Stimulated activated CD8-positive, alpha-beta memory T cell treated with anti-CD3 and anti-CD28 coated beads, Interleukin-7, amount 100 ng/mL, for 1 hour (primary cell): Measurements from ENCODE around the gene GRWD1.

Experiments
- DNase-seq, 2 donors: peaks; one replicate each; pipeline ENCODE4 v3.0.0-alpha.2; 2020; ENCODE audit warnings: low read depth in 2 of 2

GRWD1 gene

DNA sequence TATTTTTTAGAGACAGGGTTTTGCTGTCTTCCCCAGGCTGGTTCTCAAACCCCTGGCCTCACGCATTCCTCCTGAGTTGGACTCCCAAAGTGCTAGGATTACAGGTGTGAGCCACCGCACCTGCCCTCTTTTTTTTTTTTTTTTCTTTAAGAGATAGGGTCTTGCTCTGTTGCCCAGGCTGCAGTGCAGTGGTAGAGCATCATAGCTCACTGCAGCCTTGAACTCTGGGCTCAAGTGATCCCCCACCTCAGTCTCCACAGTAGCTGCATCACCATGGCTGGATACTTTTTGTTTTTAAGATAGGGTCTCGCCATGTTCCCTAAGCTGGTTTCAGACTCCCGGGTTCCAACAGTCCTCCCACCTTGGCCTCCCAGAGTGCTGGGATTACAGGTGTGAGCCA, 11.1 kb downstream of the GRWD1 start:
- no peak for DNase-seq

DNA sequence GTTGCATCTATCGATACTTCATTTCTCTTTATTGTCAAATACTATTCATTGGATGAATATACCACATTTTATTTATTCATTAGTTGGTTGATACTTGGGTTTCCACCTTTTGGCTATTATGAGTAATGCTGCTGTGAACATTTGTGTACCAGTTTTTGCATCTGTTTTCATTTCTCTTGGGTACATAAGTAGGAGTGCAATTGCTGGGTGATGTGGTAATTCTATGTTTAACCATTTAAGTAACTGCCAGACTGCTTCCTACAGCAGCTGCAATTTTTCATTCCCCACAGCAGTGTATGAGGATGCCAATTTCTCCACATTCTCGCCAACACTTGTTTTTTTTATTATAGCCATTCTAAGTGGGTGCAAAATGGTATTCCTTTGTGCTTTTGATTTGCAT, 12.2 kb downstream of the GRWD1 start:
- DNase-seq, result no peak

DNA sequence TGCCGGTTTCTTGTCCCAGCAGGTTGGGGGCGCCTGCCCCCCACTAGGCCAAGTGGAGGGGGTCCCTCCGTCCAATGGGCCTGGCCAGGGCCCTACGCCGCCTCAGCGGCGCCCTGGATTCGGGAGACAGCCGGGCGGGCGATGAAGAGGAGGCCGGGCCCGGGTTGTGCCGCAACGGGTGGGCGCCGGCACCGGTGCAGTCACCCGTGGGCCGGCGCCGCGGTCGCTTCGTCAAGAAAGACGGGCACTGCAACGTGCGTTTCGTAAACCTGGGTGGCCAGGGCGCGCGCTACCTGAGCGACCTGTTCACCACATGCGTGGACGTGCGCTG, 15.8 kb downstream of the GRWD1 start:
- no peak for DNase-seq

DNA sequence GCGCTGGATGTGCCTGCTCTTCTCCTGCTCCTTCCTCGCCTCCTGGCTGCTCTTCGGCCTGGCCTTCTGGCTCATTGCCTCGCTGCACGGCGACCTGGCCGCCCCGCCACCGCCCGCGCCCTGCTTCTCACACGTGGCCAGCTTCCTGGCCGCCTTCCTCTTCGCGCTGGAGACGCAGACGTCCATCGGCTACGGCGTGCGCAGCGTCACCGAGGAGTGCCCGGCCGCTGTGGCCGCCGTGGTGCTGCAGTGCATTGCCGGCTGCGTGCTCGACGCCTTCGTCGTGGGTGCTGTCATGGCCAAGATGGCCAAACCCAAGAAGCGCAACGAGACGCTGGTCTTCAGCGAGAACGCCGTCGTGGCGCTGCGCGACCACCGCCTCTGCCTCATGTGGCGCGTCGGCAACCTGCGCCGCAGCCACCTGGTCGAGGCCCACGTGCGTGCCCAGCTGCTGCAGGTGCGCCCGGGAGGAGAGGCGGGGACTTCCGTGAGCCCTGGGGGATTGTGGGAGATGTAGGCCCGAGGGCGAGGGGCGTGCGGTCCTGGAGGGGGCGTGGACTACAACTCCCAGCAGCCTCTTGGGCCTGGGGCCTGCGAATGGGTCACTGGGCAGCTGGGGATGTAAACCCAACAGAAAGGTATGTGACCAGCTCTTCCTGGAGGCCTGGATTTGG, 16.3 kb downstream of the GRWD1 start:
- DNase-seq, result no peak

DNA sequence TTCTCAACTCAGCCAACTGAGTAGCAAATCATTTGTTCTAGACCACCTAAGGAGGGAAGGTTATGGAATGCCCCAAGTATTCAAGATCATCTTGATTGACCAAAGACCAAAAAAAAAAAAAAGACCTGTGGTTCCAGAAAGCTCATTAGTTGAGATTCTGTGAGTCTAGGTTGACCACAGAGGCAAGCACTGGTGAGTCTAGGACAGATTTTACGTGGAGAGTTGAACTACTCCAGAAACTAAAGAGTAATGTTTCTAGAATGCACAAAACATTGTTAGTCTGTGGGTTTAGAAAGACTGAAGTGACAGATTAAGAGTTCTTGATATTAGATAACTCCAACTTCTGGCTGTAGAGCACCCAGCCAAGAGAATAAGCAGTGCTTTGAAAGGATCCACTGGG, 19.4 kb downstream of the GRWD1 start:
- DNase-seq, result no peak

DNA sequence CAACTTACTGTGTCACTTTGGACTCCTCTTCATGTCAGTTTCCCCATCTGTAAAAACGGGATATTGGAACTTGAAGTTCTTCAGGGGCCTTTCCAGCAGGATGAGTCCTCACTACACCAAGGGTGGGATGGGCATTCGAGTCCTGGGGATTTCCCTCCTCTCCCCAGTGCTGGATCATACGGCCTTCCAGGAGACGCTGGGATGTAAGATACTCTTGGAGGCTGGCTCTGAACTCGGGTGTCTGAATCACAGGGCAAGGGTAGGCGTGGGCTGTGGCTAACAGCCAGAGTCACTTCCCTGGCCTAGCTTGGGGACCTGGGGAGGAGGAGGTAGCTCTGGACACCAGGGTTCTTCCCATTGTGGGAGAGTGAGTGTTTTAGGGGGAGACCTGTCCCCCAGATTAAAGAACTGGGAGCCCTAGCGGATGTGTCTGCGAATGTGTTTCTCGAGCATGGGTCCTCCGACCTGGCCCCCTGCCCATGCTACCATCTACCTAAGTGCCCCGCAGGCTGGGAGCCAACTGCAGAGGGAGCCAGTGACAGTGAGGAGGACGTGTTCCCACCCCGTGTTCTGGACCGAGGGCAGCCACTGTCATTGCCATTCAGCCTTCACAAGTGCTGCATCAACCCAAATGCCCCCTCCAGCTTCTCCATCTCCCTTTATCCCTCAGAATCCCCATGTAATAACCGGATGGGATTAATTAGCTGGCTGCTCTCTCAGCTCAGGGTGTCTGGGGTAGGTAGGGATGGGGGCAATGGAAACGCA, 21.0 kb downstream of the GRWD1 start:
- DNase-seq, result no peak

DNA sequence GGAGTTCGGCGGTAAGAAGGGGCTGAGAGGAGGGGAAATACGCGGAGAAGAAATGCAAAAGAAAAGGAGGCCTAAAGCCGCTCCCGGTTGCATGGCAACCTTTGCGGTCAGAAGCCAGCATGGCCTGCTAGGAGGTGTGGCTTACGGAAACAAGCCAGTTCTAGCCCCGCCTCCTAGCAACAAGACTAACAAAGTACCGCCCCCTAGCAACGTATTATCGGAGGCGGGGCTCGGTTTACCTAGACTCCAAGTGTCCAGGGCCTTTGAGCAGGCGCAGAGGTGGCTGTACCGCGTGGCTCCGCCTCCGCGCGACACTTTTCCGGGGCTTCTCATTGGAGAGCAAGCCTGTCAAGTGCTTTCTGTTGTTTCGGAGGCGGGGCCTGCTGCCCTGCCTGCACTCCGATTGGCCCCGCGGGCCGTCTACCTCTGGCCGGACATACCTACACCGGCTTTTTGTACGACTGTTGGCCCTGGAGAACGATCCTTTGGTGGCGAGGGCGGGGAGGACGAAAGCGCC, 23.0 kb downstream of the GRWD1 start:
- DNase-seq, result peak; percentile 97 to 98

DNA sequence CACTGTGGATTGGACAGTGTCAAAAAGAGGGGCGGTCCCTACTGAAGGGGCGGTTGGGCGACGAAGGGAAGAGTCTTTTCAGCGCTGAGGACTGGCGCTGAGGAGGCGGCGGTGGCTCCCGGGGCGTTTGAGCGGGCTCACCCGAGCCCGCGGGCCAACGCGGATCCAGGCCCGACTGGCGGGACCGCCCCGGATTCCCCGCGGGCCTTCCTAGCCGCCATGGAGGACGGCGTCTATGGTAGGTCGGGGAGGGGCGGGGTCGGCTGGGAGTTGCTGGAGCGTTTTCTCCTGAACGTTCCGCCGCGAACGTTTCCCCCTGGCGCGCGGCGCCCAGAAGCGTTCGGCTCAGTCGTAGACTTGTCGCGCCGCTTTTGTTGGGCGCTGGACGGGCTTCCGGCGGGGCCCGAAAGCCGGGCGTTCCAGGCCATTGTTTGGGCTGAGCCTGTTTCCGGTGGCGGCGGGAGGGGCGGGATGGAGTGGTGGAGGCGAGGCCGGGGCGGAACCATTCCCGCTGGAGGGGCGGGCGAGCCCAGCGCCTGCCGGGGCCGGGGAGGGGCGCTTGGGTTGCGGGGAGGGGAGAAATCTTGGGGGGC, 23.6 kb downstream of the GRWD1 start, which contains the start of gene CYTH2:
TSS of gene CYTH2 (plus strand) at position 81 of the 593 bp plus-strand sequence. CDS start at position 220, 139 bp downstream.
- DNase-seq, result peak in 1 of 2 donors; percentile 22

DNA sequence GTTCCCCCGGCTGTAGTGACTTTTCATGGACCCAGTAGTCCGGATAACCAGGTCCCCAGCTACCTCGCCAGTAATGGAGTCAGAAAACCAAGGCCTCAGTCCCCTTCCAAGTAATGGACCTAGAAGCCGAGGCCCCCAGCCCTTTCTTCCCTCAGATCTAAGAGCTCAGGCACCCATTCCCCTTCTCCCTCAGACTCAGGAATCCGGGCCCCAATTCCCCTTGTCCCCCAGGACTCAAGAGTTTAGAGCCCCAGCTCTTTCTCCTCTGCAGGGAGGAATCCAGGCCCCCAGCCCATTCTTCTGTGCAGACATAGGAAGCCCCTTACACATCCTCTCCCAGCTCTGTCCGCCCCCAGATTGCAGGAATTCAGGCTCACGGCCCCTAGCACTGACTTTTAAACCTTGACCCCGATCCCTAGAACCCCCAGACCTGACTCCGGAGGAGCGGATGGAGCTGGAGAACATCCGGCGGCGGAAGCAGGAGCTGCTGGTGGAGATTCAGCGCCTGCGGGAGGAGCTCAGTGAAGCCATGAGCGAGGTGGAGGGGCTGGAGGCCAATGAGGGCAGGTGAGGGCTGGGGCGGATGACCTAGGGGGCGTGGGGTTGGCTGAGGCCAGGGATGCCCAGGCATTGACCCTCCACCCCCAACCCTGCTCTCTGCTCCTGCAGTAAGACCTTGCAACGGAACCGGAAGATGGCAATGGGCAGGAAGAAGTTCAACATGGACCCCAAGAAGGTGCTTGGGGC, 24.3 kb downstream of the GRWD1 start:
- DNase-seq, result no peak

DNA sequence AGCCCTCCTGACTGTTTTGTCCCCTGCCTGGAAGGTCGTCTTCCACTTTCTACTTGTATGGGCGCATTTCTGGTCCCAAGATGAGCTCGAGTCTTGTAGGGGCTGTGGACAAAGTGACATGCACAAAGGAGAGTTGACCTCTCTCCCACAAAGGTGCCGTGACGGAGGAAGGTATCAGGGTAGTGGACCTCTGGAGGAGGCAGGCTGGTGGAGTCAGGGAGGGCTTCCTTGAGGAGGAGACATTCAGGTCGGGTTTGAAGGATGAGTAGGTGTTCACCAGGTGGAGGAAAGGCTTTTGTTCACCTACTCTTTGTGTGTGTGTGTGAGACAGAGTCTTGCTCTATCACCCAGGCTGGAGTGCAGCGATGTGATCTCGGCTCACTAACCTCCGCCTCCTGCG, 25.1 kb downstream of the GRWD1 start:
- DNase-seq, result no peak

DNA sequence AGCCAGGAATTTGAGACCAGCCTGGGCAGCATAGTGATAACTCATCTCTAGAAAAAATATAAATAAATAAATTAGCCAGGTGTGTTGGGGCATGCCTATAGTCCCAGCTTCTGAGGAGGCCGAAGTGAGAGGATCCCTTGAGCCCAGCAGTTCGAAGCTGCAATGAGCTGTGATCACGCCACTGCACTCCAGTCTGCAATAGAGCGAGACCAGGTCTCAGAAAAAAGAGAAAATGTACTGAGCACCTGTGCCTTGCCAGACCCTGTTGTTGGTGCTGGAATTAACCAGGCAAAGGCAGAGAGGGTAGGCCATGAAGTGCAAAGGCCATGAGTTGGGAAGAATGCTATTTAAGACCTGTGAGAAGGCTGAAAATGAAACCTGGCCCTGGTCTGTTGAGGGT, 26.1 kb downstream of the GRWD1 start:
- DNase-seq, result no peak

DNA sequence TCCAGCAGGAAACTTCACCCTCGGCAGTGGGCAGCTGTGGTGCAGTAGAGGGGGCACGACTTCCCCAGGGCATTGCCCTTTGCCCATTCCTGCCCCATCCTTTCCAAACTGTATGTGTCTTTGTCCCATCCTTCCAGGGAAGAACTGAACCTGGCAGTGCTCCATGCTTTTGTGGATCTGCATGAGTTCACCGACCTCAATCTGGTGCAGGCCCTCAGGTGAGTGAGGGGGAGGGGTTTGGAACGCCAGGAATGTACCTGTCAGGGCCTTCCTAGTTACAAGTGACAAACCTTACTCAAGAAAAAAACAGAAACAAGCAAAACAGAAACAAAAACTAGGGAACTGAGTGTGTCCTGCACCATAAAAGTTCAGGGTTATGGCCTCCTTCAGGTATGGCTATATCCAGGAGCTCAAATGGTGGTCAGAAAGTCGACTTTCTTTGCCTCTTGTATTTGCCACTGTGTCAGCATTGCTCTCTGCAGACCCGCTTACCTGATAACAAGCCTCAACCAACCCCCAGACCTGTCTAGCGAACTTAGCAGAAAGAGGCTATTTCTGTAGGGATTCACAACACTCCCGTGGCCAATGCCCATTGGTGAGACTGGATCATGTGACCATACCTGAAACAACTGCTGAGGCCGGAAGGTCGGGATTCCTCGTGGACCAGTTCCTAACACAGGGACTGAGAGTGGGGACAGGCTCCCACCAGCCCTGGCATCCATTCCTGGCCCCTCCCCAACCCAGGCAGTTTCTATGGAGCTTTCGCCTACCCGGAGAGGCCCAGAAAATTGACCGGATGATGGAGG, 27.6 kb downstream of the GRWD1 start:
- no peak for DNase-seq

DNA sequence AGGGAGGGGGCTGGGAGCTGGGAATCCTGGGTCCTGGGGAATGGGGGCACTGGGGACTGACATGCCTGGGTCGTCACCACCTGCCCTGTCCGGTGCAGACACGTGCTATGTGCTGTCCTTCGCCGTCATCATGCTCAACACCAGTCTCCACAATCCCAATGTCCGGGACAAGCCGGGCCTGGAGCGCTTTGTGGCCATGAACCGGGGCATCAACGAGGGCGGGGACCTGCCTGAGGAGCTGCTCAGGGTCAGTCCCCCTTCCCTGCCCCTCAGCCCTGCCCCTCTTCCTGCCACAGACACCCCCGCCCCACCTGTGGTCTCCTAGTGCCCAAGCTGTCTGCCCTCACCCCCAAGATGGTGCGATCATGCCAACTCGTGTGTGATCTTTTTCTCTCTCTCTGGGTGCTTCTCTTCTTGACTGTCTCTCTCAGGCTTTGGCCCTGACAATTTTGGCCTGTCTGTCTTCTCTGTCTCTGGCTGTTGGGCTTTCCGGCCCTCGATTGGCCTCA, 28.4 kb downstream of the GRWD1 start:
- no peak for DNase-seq

DNA sequence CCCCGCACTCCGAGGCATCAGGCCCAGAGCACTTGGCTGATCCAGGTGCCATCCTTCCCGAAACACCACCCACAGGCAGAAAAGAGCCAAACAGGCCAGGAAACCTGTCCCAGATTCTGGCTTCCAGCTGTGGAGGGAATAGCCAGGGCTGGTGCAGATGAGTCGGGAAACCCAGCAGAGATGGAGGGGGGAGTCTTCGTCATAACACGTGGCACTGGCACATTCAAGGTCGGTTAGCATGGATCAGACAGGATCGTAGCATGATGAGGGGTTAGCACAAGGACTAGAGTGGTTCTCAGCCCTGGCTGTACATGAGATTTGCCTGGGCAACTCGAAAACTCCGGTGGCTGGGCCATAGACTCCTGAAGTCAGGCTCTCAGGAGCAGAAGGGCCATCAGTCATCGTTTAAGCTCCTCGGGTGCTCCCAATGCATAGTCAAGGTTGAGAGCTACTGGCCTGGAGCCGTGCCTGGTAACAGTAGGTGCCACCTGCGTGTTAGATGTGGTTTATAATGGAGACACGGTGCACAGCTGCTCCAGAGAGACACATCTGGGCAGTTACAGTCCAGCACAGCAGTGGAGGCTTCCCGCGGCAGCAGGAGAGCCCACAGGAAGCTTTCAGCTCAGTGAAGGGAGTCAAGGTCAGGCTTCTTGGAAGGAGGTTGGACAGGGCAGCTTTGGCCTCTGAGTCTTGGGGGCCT, 29.7 kb downstream of the GRWD1 start:
- DNase-seq, result no peak

DNA sequence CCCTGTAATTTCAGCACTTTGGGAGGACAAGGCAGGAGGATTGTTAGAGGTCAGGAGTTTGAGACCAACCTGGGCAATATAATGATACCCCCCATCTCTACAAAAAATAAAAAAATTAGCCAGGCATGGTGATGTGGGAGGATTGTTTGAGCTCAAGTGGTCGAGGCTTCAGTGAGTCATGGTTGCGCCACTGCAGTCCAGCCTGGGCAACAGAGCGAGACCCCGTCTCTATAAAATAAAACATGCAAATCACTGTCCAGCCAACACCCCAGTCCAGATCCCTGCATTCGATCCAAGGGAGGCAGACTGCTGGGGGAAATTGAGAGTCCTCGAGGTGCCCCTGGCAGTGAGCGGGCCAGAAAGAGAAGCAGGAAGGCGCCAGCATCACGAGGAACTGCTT, 30.4 kb downstream of the GRWD1 start:
- DNase-seq, result no peak

DNA sequence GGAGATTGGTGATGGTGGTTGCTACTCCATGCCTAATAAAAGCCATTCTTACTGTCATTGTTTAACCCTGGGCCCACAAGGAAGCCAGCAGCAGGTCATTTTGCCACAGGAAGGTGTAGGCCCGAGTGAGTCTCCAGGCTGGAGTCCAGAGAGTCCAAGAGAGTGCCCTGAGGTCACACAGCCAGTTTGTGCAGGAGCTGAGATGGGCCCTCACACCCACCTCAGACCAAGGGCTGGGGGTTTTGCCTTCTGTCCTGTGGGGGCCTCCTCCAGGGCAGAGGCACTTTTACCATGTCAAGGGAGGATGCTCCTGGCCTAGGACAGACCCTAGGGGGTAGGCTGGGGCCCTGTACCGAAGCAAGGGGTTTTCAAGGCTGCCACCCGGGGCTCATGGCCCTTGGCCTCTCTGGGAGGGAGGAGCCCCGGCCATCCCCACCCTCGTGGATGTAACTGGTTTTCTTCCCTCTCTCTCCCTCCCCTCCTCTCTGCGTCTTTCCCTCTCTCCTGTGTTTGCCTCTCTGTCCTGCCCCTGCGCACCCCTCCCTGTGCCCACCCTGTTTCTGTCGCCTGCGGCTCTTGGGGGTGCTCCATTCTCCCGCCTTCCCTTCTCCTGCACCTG, 31.4 kb downstream of the GRWD1 start:
- no peak for DNase-seq

DNA sequence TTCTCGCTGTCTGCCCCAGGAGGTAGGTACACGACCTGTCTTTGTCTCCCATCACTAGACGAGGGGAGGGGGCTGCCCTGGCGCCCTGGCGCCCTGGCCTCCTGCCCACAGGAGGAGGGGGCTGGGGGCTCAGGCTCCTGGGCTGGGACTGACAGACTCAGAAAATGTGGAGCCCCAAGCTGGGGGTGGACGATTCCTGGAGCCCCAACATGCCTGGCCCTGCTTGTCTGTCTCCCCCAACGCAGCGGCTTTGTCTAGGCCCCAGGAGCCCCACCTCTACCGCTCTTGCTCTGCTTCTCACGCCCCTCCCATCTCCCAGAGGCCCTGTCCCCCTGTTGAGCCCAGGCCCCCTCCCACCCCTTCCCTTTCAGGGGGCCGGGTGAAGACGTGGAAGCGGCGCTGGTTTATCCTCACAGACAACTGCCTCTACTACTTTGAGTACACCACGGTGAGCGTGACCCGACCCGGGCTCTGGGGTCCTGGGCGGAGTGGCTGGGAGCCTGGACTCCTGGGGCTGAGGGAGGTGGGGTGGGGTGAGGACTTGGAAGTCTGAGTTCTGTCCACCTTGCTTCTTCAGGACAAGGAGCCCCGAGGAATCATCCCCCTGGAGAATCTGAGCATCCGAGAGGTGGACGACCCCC, 32.0 kb downstream of the GRWD1 start:
- no peak for DNase-seq

DNA sequence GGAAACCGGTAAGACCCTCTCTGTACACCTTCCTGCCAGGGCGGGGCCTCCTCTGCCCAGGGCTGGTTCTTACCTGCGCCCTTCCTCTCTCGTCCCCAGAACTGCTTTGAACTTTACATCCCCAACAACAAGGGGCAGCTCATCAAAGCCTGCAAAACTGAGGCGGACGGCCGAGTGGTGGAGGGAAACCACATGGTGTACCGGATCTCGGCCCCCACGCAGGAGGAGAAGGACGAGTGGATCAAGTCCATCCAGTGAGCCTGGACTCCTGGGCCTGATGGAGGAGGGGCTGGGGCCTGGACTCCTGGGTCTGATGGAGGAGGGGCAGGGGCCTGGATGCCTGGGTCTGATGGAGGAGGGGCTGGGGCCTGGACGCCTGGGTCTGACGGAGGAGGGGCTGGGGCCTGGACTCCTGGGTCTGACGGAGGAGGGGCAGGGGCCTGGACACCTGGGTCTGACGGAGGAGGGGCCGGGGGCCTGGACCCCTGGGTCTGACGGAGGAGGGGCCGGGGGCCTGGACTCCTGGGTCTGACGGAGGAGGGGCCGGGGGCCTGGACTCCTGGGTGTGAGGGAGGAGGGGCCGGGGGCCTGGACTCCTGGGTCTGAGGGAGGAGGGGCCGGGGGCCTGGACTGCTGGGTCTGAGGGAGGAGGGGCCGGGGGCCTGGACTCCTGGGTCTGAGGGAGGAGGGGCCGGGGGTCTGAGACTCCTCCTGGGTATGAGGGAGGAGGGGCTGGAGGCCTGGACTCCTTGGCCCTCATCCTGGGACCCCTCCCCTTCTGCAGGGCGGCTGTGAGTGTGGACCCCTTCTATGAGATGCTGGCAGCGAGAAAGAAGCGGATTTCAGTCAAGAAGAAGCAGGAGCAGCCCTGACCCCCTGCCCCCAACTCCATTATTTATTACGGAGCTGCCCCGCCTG, 32.8 kb downstream of the GRWD1 start:
- DNase-seq, result no peak

DNA sequence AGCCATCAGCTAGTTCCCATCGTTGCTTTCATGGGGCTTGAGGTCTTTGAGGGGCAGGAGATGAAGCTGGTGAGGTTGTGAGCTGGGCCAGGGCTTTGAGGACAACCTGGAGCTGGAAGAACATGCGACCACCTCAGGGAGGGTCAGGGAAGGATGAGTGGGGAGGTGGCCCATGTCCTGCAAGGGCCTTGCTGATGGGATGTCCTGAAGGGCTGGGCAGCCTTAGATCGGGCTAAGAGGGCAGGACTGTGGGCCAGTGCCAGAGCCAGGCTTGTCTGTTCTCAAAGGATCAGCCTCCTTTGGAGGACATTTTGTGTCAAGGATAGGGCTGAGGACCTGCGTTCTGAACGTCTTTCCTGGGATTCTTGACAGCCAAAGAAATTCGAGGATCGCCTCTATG, 33.9 kb downstream of the GRWD1 start:
- no peak for DNase-seq
